ENCODE results near the gene CAPN1. TPM values are rescaled to one million over a fixed set of nuclear protein-coding genes. Genes with fewer than 3 reads are reported as not detected.

CAPN1 gene
- total and polyA plus RNA-seq, 2 experiments from 2014 or later, result 131 to 156 TPM

DNA sequence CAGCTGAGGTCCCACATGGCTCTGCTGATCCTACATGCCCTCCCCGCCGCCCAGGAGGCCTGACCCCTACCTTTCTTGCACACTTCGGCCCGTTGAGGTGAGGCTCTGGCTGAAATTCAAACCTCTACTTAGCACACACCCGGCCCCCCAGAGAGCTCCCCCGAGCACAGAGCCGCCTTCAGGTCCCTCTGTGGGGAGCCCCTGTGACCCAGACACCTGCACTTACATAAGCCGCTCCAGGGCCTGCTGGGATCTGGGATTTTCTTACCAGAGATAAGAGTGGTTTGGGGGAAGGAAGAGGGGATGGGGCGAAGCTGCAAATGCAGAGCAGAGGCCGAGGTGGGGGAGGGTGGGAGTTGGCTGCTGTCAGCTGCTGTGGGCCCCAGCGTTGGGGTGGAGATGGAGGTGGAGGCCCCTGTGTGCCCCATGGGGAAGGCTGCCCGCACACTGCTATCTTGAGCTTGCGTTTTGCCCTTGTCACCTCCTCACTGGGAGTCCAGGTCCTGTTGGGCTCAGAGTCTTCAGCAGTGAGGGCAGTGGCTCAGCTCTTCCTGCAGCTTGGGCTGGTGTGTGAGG, 30.6 kb downstream of the CAPN1 start:
- DNase-seq (ENCODE audit: low read depth in 1 of 2, low spot score in 1 of 2), result peak in 1 of 2 donors; percentile 14
- Histone ChIP-seq H3K27me3 (no peaks in the 10 kb centered on the region), H3K27ac (peak overlapping the region; percentile 65), H3K9me3 (ENCODE audit: low read depth) (no peaks in the 10 kb centered on the region), H3K4me1 (ENCODE audit: low read depth) (peaks cover 10% of the 10 kb centered on the region), H3K36me3 (peaks cover 23% of the 10 kb centered on the region), H3K4me3 (no peak overlapping the region)
- no peak for TF ChIP-seq CTCF (IDR thresholded peaks at IDR 0.05; ENCODE audit: low read depth, low read length)

GRCh38 chr11:65213322-65214211, 31.8 kb downstream of the CAPN1 start:
- Histone ChIP-seq H3K4me1 (ENCODE audit: low read depth) (peaks cover 10% of the 10 kb centered on the region), H3K27ac (no peak overlapping the region), H3K27me3 (no peaks in the 10 kb centered on the region), H3K4me3 (no peak overlapping the region), H3K9me3 (ENCODE audit: low read depth) (no peaks in the 10 kb centered on the region), H3K36me3 (peaks cover 21% of the 10 kb centered on the region)
- no peak for DNase-seq (ENCODE audit: low read depth in 1 of 2, low spot score in 1 of 2)
- TF ChIP-seq CTCF (IDR thresholded peaks at IDR 0.05; ENCODE audit: low read depth, low read length), result no peak

GRCh38 chr11:65214212-65214845, 32.6 kb downstream of the CAPN1 start:
- TF ChIP-seq CTCF (IDR thresholded peaks at IDR 0.05; ENCODE audit: low read depth, low read length), result no peak
- DNase-seq (ENCODE audit: low read depth in 1 of 2, low spot score in 1 of 2), result no peak
- H3K4me1 ChIP-seq (ENCODE audit: low read depth), result peaks cover 10% of the 10 kb centered on the region
- H3K4me3 ChIP-seq, result no peak overlapping the region
- H3K27ac ChIP-seq, result no peak overlapping the region
- peaks cover 18% of the 10 kb centered on the region for H3K36me3 ChIP-seq
- H3K9me3 ChIP-seq (ENCODE audit: low read depth), result no peaks in the 10 kb centered on the region
- no peaks in the 10 kb centered on the region for H3K27me3 ChIP-seq

GRCh38 chr11:65215441-65216076, 33.8 kb downstream of the CAPN1 start:
- Histone ChIP-seq H3K36me3 (peaks cover 6% of the 10 kb centered on the region), H3K27me3 (no peaks in the 10 kb centered on the region), H3K4me3 (no peak overlapping the region), H3K9me3 (ENCODE audit: low read depth) (no peaks in the 10 kb centered on the region), H3K4me1 (ENCODE audit: low read depth) (peaks cover 12% of the 10 kb centered on the region), H3K27ac (no peak overlapping the region)
- no peak for DNase-seq (ENCODE audit: low read depth in 1 of 2, low spot score in 1 of 2)
- TF ChIP-seq CTCF (IDR thresholded peaks at IDR 0.05; ENCODE audit: low read depth, low read length), result no peak

DNA sequence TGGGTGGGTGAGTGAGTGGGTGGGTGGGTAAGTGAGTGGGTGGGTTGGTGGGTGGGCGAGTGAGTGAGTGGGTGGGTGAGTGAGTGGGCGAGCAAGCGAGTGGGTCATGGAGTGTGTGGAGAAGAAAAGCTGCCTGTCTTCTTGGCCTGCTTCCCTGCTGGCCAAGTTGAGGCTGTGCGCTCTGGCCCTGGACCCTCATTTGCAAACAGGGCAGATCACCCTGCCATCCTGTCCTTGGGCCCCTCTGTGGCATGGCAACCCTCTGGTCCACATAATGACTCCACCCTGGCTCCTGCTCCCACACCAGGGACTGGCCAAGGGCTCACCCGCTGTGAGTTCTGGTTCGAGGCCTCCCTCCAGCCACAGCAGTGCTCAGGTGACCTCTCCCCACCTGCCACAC, 35.1 kb downstream of the CAPN1 start:
- DNase-seq (ENCODE audit: low read depth in 1 of 2, low spot score in 1 of 2), result no peak
- Histone ChIP-seq H3K4me3 (no peak overlapping the region), H3K36me3 (no peaks in the 10 kb centered on the region), H3K27ac (no peak overlapping the region), H3K27me3 (no peaks in the 10 kb centered on the region), H3K9me3 (ENCODE audit: low read depth) (no peaks in the 10 kb centered on the region), H3K4me1 (ENCODE audit: low read depth) (peaks cover 12% of the 10 kb centered on the region)
- no peak for TF ChIP-seq CTCF (IDR thresholded peaks at IDR 0.05; ENCODE audit: low read depth, low read length)
